ENCODE data around the gene BCAN.

GRCh38 chr1:156595016-156595415 is 46.9 kb upstream of the BCAN start:
- TF ChIP-seq POLR2A (IDR thresholded peaks at IDR 0.05): no peak
- TF ChIP-seq, protein P1, sequence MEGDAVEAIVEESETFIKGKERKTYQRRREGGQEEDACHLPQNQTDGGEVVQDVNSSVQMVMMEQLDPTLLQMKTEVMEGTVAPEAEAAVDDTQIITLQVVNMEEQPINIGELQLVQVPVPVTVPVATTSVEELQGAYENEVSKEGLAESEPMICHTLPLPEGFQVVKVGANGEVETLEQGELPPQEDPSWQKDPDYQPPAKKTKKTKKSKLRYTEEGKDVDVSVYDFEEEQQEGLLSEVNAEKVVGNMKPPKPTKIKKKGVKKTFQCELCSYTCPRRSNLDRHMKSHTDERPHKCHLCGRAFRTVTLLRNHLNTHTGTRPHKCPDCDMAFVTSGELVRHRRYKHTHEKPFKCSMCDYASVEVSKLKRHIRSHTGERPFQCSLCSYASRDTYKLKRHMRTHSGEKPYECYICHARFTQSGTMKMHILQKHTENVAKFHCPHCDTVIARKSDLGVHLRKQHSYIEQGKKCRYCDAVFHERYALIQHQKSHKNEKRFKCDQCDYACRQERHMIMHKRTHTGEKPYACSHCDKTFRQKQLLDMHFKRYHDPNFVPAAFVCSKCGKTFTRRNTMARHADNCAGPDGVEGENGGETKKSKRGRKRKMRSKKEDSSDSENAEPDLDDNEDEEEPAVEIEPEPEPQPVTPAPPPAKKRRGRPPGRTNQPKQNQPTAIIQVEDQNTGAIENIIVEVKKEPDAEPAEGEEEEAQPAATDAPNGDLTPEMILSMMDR (IDR thresholded peaks at IDR 0.05): no peak
